HG02642 (cell line): ENCODE data around the gene ACADVL.
A peak's percentile ranks its signal among the peaks of the same experiment; 100 is the strongest.
"Not testable (repeated sequence)": the region's sequence is repeated elsewhere in the genome, so short reads cannot be mapped to it uniquely, and the experiment has no call there.

Source experiments
- ATAC-seq: cut with Tn5 transposase; IDR thresholded peaks from one replicate; pipeline ENCODE4 v1.9.1; 2021; ENCODE audit warnings: mild to moderate bottlenecking; ENCODE audit not compliant: unreplicated experiment, poor library complexity

Gene ACADVL

DNA sequence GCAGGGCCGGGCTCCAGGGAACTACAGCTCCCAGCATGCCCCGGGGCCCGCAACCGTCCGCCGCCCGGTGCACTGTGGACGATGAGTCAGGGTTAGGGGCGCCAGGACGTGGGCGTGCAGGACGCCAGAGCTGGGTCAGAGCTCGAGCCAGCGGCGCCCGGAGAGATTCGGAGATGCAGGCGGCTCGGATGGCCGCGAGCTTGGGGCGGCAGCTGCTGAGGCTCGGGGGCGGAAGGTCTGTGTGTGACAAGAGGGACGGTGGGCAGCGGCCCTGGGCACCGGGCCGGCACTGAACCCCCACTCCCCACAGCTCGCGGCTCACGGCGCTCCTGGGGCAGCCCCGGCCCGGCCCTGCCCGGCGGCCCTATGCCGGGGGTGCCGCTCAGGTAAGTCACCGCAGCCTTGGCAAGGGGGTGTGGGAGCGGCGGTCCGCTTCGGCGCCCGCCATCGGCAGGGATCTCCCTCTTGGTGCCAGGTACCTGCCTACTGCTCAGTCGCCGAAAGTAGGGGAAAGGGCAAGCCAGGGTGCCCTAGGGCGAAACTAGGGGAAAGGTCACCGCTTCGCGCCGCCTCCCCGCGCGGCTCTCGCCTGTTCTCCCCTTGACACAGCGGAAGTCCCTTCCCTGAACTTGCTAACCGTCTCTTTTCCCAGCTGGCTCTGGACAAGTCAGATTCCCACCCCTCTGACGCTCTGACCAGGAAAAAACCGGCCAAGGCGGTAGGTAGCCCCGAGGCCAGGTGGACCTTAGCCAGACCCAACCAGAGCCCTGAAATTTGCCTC lies at the start of gene ACADVL, which contains the start of gene DLG4:
Gene ACADVL (plus strand): TSS at position 127 of the 781 bp plus-strand sequence. CDS start 47 bp downstream, at position 174.
Gene DLG4 (minus strand): TSS at position 25 of the 781 bp plus-strand sequence.
- ATAC-seq = peak; percentile 74

DNA sequence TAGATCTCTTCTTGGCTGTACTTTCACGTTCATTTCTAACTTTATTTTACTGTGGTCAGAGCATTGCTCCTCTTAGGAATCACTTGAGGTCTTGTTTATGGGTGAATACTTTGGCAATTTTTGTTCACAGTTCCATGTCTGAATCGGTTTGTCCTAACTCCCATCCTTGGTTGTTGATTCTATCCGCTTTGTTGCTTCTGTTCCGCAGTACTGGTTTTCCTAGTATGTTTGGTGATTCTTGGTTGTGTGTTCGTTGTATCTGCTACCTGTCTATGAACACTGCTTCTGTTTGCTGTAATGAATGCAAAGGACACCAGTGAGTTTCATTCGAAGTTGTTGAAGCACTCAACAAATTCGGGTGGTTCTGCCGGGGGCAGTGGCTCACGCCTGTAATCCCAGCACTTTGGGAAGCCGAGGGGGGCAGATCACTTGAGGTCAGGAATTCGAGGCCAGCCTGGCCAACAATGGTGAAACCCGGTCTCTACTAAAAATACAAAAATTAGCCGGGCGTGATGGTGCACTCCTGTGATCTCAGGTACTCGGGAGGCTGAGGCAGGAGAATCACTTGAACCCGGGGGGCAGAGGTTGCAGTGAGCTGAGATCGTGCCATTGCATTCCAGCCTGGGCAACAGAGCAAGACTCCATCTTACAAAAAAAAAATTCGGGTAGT lies 47.1 kb upstream of the ACADVL start:
- not testable (repeated sequence) for ATAC-seq

DNA sequence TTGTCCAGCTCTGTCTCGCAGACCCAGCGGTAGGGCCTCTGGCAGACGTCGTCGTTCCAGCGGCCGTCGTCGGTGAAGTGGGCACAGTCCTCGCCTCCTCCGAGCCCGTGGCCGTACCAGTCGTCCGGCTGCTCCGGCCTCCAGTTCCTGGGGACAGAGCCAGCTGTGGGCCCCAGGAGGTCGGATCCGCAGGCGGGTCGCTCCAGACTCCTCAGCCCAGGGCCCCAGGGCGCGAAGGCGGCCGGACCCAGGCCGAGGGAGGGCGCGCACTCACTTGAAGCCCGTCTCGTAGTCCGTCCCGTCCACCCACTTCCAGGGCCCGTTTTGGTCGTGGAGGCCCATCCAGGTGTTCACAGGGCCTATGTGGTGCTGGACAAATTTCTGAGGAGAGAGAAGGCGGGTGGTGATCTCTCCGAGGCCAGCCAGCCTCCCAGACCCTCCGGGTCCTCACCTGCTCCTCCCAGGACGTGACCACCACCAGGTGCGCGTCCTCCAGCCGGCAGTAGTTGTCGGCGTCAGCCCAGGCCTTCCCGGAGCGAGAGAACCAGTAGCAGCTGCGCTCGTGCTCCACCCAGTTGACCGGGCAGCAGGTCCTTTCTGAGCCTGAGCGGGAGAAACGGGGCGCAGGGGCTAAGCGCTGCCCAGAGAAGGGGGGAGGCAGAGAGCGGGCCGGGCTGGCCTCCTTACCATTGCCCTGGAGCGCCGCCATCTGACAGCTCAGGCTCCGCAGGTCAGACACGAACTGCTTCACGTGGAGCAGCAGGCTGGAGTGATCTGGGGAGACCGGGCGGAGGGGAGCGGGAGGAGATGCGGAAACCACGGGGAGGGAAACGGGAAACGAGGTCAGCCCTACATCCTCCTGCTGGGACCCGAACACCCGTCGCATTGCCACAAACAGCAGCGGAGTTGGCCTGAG lies 45.8 kb upstream of the ACADVL start:
- ATAC-seq = no peak

DNA sequence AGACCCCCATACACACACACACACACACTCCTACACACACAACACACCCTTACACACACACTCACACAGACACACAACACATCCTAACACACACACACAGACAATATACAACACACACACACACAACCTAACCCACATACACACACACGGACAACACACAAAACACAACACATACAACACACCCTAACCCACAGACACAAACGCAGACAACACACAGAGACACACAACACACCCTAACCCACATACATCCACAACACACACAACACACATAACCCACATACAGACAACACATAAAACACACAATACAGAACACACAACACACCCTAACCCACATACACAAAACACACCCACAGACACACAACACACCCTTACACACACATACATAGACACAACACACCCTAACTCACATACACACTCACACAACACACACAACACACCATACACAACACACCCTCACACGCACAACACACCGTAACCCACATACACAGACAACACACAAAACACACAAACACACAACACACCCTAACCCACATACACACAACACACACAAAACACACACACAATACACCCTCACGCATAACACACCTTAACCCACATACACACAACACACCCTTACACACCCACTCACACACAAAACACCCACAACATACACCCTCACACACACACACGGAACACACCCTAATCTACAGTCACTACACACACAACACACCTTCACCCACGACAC lies 45.0 kb upstream of the ACADVL start:
- ATAC-seq = no peak

DNA sequence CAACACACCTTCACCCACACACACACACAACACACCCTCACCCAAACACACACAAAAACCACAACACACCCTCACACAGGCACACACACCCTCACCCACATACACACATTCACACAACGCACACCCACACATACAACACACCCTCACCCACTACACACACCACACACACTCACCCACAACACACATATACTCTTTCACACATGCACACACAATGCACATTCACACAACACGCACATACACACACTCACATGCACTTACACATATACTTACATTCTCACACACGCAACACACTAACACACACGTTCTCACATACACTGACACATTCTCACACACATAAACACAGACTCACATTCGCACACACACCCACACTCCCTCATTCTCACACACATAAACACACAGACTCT lies 44.4 kb upstream of the ACADVL start:
- ATAC-seq = no peak

DNA sequence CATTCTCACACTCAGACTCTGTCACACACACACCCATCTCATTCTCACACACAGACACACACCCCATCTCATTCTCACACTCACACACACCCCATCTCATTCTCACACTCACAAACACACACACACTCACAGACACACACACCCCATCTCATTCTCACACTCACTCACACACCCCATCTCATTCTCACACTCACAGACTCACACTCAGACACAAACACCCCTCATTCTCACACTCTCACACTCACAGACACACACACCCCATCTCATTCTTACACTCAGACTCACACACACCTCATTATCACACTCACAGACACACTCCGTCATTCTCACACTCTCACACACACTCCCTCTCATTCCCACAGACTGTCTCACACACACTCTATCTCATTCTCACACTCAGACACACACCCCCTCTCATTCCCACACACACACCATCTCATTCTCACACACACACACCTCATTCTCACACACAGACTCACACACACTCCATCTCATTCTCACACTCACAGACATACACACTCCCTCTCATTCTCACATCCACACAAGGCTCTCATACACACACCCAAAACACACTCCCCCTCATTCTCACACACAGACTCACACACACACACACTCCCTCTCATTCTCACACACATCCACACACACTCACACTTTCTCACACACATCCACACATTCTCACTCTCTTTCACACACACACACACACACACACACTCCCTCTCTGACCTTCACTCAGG lies 43.5 kb upstream of the ACADVL start:
- ATAC-seq = no peak

DNA sequence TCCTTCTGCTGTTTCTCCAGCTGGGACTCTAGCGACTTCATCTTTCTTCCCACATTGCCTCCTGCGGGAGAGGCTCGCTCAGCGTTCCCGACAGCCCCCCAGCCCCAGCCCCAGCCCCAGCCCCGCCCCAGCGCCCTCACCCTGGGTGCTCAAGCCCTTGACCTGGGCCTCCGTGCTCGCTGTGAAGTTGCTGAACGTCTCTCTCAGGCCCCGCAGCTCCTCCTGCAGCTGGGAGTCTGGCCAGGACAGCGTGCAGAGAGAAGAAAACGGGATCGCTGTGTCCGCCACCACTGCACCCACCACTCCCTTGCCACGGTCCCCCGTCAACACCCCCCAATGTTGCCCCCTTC lies 42.9 kb upstream of the ACADVL start:
- ATAC-seq = no peak

DNA sequence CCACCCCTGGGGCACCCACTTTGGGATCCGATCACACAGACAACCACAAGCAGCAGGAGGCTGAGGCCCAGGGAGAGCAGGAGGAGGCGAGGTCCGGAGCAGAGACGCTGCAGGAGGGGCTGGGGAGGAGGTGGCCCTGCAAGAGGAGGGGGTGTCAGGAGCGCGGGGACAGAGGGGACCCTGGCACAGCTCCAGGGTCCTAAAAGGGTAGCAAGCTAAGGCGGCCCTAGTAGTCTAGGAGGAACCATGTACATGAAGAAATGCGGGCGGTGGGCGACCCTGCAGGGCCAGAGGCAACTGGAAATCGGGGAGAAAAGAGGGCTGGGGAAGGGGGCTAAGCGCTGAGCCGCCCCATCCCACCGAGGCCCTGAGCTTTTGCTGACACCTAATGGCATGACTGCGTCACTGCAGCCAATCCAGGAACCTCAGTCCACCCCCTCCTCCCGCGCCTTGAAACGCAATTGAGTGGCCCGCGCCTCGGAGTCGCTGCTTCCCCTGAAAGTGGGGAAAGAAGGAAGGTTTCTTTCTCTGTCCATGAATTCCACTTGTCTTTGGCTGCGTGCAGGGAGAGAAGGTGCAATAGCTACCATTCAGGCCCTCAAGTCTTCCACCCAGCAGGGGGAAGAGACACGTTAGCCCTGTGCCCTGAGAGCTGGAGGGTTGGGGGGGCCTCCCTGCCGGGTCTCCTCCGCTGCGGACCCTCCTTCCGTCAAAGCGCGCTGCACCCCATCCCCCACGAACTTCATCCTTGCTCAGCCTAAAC lies 42.4 kb upstream of the ACADVL start:
- ATAC-seq = no peak

DNA sequence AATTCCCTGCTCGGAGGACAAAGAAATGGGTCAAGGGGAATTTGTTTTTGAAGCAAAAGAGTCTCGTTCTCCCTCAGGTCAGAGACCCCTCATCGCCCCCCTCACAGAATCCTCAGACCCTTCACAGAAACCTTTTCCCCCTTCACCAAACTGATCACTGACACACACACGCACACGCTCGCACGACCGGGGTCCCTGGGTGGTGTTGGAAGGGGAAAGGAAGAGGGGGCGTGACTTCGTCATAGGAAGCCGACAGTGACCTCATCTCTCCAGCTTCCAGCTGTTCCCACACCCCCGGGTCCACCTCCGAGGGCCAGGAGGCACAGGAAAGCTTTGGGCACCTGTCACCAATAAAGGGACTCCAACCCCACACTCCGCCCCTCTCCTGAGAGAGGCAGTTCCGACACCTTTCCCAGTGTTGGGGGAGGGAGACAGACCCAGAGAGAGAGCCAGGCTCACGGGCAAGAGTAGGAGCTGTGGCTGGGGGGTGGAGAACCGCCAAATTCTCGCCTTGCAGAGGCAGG lies 41.7 kb upstream of the ACADVL start:
- no peak for ATAC-seq

DNA sequence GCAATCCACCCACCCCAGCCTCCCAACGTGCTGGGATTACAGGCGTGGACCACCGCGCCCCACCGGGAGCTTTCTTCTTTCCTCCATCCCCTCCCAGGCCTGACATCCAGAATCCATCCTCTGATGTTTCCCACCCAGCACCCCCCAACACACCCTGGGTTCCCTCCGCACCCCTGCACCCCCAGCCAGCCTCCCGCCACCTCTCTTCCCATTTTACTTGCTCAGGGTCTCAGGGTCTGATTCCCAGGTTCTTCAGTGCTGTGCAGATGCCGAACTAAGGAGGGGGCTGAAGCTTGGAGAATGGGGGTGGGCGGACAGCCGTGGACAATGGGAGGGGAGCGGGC lies 40.8 kb upstream of the ACADVL start:
- ATAC-seq = no peak

DNA sequence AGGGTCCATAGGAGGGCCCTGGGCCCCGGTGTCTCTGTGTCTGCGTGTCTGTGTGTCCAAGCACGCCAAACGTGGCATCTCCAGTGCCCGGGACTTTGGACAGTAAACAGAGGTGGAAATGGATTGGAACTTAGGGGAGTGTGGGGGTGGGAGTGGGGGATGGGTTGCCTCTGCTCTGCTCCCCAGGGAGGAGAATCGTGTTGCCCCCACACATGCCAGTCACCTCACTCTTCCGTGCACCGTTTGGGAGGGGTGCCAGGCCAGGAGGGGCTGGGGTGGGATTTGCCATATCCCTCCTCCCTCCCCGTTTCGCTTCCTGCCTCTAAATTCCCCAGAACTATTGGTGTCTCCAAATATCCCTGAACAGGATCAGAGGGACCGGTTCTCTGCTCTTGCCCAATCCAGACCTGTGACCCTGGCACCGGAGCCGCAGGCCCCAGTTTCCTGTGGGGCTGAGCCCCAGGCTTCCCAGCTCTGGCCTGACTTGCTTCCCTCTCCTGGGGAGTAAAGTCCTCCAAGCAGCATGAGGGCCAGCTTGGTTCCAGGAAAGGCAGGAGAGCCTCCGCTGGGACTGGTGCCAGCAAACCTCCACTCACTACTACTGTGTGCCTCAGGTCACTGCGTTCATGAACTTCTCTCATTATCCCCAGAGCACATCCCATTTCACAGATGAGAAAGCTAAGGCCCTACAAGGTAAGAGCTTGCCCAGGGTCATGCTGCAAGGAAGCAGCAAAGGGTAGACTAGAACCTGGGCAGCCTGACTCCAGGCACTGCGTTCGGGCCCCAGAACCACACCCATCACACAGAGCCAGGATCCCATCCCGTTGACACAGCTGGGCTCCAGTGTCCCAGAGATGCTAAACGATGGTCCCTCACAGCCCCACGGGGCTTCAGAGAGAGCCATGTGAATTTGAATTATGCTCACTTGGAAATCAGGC lies 40.2 kb upstream of the ACADVL start, which contains the start of gene ASGR1:
Gene ASGR1 (minus strand): TSS at position 54 of the 938 bp plus-strand sequence. CDS start 807 bp downstream, outside the sequence.
- no peak for ATAC-seq

DNA sequence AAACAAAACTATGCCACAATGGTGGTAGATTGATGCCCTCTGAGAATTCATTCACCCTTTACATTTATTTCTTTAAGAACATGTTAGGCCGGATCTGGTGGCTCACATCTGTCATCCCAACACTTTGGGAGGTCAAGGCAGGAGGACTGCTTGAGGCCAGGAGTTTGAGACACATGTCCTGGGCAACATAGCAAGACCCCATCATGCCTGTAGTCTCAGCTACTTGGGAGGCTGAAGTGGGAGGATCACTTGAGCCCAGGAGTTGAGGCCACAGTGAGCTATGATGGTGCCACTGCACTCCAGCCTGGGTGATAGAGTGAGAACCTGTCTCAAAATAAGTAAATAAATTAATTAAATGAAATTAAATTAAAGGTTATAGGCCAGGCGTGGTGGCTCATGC lies 37.6 kb upstream of the ACADVL start:
- ATAC-seq = not testable (repeated sequence)

DNA sequence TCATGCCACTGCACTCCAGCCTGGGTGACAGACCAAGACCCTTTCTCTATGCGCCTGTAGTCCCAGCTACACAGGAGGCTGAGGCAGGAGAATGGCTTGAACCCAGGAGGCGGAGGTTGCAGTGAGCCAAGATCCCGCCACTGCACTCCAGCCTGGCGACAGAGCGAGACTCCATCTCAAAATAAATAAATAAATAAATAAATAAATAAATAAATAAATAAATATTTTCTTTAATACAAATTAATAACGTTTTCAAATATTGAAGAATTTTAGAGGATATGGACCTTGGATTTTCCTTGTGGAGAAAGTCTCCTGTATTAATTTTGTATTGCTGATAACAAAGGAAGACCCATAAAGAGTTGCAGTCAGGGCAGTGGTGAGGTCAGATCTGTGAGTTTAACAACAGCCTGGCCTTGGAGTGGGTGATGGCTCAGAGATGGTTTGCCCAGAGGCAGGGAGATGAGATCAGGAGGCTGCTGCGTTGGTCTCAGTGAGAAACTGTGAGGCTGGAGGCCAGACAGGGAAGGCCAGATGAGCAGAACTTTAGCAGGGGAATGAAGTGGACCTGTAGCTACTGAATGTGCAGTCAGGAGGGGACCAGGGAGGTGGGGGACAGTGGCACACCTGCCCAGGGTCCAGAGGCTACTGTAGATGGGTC lies 36.2 kb upstream of the ACADVL start:
- no peak for ATAC-seq

DNA sequence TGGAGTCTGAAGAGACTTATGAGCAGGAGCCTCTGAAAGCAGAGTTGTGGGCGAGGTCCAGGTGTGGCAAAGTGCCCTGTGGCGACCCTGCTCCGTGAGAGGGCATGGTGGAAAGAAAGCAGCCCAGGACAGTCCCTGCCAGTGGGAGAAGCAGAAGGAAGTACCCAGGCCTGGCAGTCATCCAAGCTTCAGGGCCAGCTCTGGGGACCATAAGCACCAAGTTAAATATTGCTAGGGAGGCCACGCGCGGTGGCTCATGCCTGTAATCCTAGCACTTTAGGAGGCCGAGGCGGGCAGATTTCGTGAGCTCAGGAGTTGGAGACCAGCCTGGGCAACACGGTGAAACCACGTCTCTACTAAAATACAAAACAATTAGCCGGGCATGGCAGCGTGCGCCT lies 35.6 kb upstream of the ACADVL start:
- ATAC-seq = no peak

DNA sequence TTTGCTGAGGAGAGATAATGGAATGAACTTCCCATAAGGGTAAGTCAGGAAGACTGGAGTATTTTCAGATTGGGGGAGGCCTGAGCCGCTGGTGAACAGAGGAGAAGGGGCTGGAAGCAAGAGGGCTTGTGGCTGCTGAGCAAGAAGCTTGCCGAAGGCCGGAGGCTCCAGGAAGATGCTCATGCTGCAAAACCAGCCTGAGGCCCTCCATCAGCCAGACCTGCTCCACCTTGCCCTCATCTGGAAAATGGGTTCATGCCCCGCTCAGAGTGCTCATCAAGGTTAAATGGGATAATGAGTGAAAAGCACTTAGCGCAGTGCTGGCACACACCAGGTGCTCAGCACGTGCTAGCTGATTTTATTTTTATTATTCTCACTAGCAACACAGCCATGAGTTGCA lies 35.1 kb upstream of the ACADVL start:
- ATAC-seq = no peak

DNA sequence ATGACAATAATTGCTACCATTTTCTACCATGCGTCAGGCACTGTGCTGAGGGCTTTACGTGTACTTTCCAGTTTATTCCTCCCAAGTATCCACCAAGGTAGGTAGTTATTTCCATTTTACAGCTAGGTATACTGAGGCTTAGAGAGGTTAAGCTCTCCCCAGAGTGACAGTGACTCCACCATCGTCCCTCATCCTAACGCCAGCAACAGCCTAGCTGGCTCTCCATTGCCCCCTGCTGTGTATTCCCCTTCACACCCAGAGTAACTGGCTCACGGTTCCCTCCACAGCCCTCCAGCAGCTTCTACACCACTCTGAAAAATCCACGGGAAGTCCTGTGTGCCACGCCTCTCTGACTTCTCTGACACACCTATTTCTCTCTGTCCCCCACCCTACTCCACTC lies 33.5 kb upstream of the ACADVL start:
- no peak for ATAC-seq
